Tibial nerve (tissue), 3 donors: ENCODE measurements around the gene SSR1.

Experiments used
- POLR2A ChIP-seq, 2 donors: fragments of 450-650 bp; IDR thresholded peaks; one replicate each; pipeline ENCODE4 v1.6.1; 2017; ENCODE audit warnings: antibody characterized with exemption in 2 of 2, mild to moderate bottlenecking in 2 of 2, moderate library complexity in 2 of 2
- TF ChIP-seq, protein P1 (sequence below), 5 experiments: fragments of 200-600 bp in 3 of 5; fragments of 450-650 bp in 2 of 5; sonication (generic) in 3 of 5; IDR thresholded peaks; one replicate each; pipeline ENCODE4 v1.5.1; 2016 to 2019; ENCODE audit warnings: antibody characterized with exemption in 5 of 5, mild to moderate bottlenecking in 3 of 5, moderate library complexity in 2 of 5

DNA sequence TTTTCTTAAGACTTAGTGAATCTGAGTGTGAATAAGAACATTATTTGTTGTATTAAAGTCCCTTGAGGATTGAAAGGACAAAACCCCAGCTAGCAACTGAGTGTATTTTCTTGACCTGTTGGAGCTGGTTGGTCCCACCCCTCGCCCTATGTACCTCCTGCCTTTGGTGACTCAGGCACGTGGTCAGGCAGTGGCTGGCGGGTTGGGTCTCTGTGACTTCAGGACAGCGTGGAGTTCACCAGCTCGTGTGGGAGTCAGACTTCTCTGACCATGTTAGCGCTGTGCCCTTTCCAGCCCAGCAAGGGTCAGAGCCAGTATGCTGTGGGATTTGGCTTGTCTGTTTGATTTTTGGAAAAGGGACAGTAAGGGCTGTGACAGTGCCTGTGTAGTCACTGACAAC, 93.7 kb downstream of the SSR1 start:
- no peak for TF ChIP-seq POLR2A (IDR thresholded peaks at IDR 0.05)
- TF ChIP-seq, protein P1, sequence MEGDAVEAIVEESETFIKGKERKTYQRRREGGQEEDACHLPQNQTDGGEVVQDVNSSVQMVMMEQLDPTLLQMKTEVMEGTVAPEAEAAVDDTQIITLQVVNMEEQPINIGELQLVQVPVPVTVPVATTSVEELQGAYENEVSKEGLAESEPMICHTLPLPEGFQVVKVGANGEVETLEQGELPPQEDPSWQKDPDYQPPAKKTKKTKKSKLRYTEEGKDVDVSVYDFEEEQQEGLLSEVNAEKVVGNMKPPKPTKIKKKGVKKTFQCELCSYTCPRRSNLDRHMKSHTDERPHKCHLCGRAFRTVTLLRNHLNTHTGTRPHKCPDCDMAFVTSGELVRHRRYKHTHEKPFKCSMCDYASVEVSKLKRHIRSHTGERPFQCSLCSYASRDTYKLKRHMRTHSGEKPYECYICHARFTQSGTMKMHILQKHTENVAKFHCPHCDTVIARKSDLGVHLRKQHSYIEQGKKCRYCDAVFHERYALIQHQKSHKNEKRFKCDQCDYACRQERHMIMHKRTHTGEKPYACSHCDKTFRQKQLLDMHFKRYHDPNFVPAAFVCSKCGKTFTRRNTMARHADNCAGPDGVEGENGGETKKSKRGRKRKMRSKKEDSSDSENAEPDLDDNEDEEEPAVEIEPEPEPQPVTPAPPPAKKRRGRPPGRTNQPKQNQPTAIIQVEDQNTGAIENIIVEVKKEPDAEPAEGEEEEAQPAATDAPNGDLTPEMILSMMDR (IDR thresholded peaks at IDR 0.05) = no peak
